GM19463 (cell line): ENCODE results near the gene EIF4A3.

Experiments
- ATAC-seq: cut with Tn5 transposase; IDR thresholded peaks from one replicate; pipeline ENCODE4 v1.9.1; 2021; ENCODE audit warnings: mild to moderate bottlenecking, moderate library complexity; ENCODE audit not compliant: unreplicated experiment

EIF4A3 gene

DNA sequence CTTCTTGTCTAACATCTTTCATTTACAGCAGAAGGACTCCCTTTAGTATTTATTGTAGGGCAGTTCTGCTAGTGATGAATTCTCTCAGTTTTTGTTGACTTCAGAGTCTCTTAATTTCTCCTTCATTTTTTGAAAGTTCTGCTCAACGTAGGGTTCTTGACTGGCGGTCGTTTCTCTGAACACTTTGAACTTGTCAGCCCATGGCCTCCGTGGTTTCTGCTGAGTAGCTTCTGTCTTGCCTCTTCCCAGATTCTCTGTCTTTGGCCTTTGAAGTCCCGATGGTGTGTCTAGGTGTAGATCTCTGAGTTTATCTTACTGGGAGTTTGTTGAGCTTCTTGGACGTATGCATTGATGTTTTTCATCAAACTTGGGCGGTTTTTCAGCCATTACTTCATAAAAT, 32.2 kb downstream of the EIF4A3 start:
- no peak for ATAC-seq

DNA sequence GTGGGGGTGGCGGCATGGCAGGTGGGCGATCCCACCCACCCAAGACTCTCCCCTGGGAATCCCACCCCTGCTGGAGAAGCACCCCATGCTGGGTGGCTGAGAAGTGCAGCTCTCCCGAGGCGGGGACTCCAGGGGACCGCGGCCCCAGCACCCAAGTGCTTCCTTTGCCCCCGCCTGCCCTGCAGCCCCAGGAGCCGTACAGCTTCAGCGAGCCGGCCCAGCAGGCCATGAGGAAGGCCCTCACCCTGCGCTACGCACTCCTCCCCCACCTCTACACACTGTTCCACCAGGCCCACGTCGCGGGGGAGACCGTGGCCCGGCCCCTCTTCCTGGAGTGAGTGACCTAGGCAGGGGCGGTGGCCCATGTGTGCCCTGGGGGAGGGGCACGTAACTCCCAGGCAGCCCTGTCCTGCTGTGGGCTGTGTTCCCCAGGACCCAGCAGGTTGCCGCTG, 33.9 kb downstream of the EIF4A3 start:
- ATAC-seq, result no peak

DNA sequence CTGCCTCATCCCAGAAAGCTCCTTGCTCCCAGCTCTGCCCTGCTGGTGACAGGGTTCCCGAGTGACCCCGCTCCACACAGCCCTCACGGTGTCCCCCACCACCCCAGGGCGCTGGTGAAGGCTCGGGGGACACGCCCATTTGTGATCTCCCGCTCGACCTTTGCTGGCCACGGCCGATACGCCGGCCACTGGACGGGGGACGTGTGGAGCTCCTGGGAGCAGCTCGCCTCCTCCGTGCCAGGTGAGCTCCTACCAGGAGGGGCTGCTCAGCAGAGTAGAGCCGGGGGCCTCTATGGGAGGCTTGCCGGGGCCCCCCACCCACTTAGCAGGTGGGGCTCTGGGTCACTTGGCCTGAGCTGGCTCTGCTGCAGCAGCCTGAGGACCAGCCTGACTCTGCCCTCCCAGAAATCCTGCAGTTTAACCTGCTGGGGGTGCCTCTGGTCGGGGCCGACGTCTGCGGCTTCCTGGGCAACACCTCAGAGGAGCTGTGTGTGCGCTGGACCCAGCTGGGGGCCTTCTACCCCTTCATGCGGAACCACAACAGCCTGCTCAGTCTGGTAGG, 34.4 kb downstream of the EIF4A3 start:
- ATAC-seq, result no peak

DNA sequence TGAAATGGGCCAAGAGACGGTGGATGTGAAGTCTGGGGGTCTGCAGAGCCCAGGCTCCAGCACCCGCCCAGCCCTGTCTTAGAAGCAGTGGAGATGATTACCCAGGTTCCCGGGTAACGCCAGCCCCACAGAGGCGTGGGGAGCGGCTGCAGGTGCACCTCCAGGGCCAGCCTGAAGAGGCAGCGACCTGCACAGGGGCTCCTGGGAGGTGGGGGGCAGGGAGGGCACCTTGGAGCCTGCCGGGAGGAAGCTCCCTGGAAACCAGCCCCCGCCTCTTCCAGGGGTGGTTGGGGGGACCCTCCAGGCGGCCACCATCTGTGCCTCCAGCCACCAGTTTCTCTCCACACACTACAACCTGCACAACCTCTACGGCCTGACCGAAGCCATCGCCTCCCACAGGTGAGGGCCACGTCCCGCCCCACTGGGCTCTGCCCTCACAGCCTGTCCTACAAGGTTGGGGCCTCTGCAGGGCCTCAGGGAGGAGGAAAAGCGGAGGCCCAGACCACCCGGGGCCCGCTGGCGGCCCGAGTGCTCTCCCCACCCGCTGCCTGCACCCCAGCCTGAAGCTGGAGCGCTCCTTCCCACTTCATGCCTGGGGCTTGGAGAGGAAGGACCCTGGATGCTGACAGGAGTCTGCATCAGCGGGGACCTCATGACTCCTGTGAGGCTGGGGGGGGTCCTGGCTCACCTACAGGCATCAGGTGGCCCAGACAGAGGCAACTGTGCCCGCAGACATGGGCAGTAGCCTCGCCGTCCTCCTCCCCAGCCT, 35.0 kb downstream of the EIF4A3 start:
- ATAC-seq, result no peak

DNA sequence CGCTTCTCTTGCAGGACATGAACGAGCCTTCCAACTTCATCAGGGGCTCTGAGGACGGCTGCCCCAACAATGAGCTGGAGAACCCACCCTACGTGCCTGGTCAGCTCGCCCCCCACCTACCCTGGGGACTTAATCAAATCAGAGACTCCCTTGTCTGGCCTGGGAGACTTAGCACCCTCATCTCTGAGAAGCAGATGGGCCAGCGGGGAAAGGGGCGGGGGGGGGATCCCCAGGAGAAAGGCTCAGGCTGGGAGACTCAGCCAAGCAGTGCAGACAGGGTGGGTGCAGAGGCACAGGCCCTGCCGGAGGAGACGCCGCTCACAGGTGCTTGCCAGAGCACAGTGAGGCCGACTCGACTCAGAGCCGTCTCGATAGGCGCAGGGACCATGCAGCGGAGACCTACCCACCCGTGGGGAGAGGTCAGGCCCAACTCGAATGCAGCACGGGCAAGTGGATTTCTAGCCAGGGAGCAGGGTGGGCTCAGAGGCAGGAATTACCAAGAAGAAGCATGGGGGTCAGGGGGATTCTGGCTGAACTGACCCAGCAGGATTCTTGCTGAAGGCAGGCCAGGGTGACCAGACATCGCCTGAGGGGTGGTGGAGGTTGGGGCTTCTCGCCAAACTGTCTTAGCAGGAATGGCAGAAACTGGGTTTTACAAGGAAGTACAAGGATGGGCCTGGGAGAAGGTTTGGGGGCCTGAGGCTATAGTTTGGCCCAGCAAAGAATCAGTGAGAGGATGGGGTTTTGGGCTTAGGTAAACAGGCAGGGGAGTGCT, 35.8 kb downstream of the EIF4A3 start:
- no peak for ATAC-seq

DNA sequence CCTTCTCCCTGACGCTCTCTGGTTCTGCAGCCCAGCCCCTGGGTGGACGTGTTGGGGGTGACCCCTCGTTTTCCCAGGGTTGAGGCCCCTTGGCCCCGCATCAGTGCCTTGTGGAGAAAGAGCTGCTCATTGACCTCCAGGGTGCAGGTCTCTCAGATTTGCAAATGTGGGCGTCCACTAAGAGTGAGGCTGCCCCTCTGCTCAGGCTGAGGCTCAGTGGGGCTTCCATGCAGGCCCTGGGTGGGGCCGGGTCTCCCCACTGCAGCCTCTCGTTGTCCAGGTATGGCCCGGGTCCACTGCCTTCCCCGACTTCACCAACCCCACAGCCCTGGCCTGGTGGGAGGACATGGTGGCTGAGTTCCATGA, 36.5 kb downstream of the EIF4A3 start:
- no peak for ATAC-seq

DNA sequence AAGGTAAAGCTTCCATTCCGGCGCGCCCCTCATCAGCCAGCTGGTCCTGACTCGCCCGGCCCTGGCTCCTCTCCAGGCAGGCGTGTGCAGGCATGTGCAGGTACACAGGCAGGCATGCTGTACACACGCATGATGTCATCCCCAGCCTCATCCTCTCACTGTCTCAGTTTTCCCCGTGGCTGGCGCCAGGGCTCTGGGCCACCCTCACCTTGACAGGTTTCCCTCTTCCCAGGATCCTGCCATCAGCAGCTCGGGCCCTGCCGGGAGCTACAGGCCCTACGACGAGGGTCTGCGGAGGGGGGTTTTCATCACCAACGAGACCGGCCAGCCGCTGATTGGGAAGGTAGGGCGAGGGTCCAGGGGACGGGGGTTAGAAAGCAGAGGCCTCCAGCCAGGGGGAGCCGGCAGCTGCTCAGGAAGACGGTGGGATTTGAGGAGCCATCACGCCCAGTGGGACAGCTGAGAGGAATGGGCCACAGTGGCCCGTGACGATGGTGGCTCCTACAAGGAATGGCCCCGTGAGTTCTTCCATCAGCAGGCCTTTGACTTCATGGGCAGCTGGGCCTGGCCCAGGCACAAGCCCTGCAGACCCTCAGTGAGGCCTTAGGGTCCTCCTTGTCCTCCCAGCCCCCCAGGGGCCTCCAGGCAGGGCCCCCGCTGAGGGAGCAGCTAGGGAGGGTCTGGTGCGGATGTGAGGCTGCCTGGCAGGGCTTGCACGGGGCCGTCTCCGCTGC, 37.0 kb downstream of the EIF4A3 start:
- no peak for ATAC-seq

DNA sequence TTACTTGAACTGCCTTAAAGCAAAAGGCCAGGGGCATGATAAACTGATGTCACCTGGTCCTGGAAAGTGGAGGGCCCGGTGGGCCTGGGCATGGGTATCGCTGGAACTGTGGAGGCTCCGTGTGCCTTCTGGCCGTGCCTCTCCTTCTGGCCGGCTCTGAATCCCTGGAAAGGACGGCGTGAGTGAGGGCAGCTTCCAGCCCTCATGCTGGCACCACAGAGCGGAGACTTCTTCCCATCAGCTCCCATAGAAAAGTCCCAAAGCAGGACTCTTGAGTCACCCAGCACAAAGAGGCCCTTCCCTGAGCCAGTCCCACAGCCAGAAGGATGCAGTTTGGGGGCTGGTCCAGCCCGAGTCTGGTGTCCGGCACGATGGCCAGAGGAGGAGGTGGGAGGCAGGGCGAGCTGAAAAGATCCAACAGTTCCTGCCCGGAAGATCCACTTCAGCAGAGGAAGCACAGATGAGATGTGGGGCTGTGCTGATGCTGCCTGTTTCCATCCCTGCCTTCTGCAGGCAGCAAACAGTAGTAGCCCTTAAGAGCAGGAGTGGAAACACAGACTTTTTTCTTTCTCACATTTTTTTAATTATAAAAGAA, 37.8 kb downstream of the EIF4A3 start:
- ATAC-seq, result no peak

DNA sequence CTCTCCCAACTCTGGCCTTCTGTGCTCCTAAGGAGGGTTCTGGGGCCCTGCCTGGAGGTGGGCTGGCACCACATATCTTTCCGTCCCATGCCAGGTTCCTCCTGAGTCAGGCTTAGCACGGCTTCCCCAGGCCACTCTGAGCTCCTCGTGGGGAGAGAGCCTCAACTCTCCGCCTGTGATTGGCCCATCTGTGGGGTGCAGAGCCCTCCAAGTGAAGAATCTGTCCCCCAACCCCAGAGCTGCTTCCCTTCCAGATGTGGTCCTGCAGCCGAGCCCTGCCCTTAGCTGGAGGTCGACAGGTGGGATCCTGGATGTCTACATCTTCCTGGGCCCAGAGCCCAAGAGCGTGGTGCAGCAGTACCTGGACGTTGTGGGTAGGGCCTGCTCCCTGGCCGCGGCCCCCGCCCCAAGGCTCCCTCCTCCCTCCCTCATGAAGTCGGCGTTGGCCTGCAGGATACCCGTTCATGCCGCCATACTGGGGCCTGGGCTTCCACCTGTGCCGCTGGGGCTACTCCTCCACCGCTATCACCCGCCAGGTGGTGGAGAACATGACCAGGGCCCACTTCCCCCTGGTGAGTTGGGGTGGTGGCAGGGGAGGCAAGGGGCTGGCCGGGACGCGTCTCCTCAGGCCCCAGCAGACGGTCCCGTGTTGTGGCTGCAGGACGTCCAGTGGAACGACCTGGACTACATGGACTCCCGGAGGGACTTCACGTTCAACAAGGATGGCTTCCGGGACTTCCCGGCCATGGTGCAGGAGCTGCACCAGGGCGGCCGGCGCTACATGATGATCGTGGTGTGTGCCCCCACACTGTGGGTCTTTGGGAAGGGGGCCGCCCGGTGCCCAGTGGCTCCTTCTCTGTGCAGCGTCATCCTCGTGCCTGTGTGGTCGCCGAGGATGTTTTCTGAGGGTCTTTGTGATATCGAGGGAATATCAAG, 38.6 kb downstream of the EIF4A3 start:
- no peak for ATAC-seq

DNA sequence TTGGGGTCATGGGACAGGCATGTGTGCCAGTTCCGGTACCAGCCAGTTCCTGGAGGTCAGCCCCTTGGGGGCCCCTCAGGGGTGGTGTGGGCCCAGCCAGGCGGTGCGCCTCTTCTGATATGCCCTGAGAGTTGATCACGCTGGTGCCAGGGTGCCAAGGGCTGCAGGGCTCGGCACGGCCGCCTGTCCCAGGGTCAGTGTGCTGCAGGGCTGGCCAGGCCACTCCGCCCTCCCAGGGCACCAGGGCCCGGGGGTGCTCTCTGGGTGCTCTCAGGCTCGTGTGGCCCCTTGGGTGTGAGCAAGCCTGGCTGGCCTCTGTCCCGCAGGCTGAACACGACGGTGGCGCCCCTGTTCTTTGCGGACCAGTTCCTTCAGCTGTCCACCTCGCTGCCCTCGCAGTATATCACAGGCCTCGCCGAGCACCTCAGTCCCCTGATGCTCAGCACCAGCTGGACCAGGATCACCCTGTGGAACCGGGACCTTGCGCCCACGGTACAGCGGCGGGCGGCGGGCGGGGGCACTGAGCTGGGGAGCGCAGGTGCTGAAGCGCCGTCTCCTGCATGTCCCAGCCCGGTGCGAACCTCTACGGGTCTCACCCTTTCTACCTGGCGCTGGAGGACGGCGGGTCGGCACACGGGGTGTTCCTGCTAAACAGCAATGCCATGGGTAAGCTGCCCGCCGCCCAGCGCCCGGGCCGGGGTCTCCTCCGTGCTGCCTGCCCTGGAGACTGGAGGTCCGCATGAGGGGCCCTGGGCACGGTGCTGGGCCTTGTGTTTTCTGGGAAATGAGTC, 39.5 kb downstream of the EIF4A3 start:
- no peak for ATAC-seq

DNA sequence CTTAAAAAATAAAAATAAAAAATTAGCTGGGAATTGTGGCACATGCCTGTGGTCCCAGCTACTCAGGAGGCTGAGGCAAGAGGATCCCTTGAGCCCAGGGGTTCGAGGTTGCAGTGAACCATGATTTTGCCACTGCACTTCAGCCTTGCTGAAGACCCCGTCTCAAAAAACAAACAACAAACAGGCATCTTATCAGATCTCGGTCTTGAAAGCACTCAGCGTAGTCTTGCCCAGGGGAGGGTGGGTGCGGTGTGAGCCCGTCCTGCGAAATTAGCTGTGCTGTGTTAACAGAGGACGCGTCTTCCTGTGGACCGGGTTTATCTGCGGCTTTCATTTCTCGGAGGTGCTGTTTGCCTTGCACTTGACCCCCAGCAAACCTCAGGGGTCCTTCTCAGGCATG, 40.2 kb downstream of the EIF4A3 start:
- ATAC-seq, result no peak

DNA sequence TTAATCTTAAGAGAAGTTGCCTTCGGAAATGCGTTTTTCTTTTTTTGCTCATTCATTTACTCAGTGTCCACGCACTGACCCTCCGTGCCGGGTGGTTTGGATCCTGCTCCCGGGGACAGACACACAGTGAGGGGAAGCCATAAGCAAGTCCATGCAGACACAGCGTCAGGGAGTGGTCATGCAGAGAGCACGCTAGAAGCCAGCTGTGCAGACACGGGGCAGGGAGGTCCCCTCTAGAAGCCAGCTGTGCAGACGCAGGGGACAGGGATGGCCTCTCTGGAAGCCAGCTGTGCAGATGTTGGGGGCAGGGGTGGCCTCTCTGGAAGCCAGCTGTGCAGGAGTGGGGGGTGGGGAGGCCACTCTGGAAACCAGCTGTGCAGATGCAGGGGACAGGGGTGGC, 40.8 kb downstream of the EIF4A3 start:
- no peak for ATAC-seq

DNA sequence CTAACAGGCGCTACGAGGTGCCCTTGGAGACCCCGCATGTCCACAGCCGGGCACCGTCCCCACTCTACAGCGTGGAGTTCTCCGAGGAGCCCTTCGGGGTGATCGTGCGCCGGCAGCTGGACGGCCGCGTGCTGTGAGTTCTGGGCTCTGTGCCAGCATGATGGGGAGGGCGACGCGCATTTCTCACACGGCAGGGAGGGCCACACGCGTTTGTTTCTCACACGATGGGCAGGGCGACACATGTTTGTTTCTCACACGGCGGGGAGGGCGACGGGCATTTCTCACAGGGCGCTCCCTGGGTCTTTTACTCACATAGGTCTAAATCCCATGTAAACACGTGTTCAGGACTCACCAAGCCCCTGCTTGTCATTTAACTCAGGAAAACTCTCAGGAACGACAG, 41.2 kb downstream of the EIF4A3 start:
- no peak for ATAC-seq

DNA sequence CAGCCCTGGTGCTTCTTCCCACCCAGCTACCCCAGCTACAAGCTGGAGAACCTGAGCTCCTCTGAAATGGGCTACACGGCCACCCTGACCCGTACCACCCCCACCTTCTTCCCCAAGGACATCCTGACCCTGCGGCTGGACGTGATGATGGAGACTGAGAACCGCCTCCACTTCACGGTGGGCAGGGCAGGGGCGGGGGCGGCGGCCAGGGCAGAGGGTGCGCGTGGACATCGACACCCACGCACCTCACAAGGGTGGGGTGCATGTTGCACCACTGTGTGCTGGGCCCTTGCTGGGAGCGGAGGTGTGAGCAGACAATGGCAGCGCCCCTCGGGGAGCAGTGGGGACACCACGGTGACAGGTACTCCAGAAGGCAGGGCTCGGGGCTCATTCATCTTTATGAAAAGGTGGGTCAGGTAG, 42.0 kb downstream of the EIF4A3 start:
- no peak for ATAC-seq

DNA sequence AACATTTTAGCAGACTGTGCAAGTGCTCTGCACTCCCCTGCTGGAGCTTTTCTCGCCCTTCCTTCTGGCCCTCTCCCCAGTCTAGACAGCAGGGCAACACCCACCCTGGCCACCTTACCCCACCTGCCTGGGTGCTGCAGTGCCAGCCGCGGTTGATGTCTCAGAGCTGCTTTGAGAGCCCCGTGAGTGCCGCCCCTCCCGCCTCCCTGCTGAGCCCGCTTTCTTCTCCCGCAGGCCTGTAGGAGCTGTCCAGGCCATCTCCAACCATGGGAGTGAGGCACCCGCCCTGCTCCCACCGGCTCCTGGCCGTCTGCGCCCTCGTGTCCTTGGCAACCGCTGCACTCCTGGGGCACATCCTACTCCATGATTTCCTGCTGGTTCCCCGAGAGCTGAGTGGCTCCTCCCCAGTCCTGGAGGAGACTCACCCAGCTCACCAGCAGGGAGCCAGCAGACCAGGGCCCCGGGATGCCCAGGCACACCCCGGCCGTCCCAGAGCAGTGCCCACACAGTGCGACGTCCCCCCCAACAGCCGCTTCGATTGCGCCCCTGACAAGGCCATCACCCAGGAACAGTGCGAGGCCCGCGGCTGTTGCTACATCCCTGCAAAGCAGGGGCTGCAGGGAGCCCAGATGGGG, 42.5 kb downstream of the EIF4A3 start:
- ATAC-seq, result no peak

DNA sequence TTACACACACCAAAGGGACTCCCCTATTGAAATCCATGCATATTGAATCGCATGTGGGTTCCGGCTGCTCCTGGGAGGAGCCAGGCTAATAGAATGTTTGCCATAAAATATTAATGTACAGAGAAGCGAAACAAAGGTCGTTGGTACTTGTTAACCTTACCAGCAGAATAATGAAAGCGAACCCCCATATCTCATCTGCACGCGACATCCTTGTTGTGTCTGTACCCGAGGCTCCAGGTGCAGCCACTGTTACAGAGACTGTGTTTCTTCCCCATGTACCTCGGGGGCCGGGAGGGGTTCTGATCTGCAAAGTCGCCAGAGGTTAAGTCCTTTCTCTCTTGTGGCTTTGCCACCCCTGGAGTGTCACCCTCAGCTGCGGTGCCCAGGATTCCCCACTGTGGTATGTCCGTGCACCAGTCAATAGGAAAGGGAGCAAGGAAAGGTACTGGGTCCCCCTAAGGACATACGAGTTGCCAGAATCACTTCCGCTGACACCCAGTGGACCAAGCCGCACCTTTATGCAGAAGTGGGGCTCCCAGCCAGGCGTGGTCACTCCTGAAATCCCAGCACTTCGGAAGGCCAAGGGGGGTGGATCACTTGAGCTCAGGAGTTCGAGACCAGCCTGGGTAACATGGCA, 43.4 kb downstream of the EIF4A3 start:
- no peak for ATAC-seq

DNA sequence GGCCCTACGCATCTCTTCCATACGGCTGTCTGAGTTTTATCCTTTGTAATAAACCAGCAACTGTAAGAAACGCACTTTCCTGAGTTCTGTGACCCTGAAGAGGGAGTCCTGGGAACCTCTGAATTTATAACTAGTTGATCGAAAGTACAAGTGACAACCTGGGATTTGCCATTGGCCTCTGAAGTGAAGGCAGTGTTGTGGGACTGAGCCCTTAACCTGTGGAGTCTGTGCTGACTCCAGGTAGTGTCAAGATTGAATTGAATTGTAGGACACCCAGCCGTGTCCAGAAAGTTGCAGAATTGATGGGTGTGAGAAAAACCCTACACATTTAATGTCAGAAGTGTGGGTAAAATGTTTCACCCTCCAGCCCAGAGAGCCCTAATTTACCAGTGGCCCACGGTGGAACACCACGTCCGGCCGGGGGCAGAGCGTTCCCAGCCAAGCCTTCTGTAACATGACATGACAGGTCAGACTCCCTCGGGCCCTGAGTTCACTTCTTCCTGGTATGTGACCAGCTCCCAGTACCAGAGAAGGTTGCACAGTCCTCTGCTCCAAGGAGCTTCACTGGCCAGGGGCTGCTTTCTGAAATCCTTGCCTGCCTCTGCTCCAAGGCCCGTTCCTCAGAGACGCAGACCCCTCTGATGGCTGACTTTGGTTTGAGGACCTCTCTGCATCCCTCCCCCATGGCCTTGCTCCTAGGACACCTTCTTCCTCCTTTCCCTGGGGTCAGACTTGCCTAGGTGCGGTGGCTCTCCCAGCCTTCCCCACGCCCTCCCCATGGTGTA, 44.1 kb downstream of the EIF4A3 start:
- ATAC-seq, result no peak
